Liver (tissue), 9 donors: ENCODE measurements around the gene MICU1. TPM values are rescaled to one million over a fixed set of nuclear protein-coding genes. Genes with fewer than 3 reads are reported as not detected.
"Not testable (repeated sequence)": the region's sequence is repeated elsewhere in the genome, so short reads cannot be mapped to it uniquely, and the experiment has no call there.

ENCODE experiments used
- DNase-seq: peaks from one replicate; pipeline ENCODE4 v3.0.0-alpha.2; 2017; ENCODE audit warnings: low spot score
- H3K27ac ChIP-seq, 2 donors: one replicate each; pipeline ENCODE4 v1.7.0; 2013; ENCODE audit warnings: inconsistent platforms in 2 of 2, low read length in 2 of 2, control low read depth in 1 of 2, low read depth in 1 of 2, mild to moderate bottlenecking in 1 of 2
- H3K27me3 ChIP-seq, 4 donors: one replicate each; pipeline versions ENCODE4 v1.6.1 to v1.7.0; 2013; ENCODE audit warnings: low read length in 3 of 4, inconsistent platforms in 1 of 4, mild to moderate bottlenecking in 1 of 4, moderate library complexity in 1 of 4; ENCODE audit not compliant: control insufficient read depth in 4 of 4, insufficient read depth in 4 of 4
- H3K36me3 ChIP-seq, 4 donors: one replicate each; pipeline versions ENCODE4 v1.6.1 to v1.7.0; 2013; ENCODE audit warnings: low read length in 3 of 4, mild to moderate bottlenecking in 3 of 4, low read depth in 1 of 4, moderate library complexity in 1 of 4; ENCODE audit not compliant: control insufficient read depth in 4 of 4, insufficient read depth in 3 of 4
- H3K4me1 ChIP-seq, 4 donors: one replicate each; pipeline versions ENCODE4 v1.6.1 to v1.7.0; 2013; ENCODE audit warnings: low read length in 3 of 4, mild to moderate bottlenecking in 3 of 4, moderate library complexity in 1 of 4; ENCODE audit not compliant: control insufficient read depth in 4 of 4, insufficient read depth in 4 of 4
- H3K4me3 ChIP-seq, 3 donors: one replicate each; pipeline versions ENCODE4 v1.6.1 to v1.7.0; 2013; ENCODE audit warnings: low read length in 3 of 3, control low read depth in 1 of 3, low read depth in 1 of 3, mild to moderate bottlenecking in 1 of 3
- H3K9ac ChIP-seq, 2 donors: one replicate each; pipeline ENCODE4 v1.7.0; 2013; ENCODE audit warnings: low read length in 2 of 2, mild to moderate bottlenecking in 2 of 2, moderate library complexity in 2 of 2, control low read depth in 1 of 2, low read depth in 1 of 2
- H3K9me3 ChIP-seq, 4 donors: one replicate each; pipeline versions ENCODE4 v1.6.1 to v1.7.0; 2013; ENCODE audit warnings: low read length in 3 of 4; ENCODE audit not compliant: control insufficient read depth in 4 of 4
- EGR1 ChIP-seq, 2 donors: IDR thresholded peaks; 2 replicates each; pipeline ENCODE4 v1.6.1; 2016 to 2018; ENCODE audit warnings: antibody characterized with exemption in 2 of 2, low read depth in 2 of 2
- FOXA1 ChIP-seq: IDR thresholded peaks from 2 replicates; pipeline ENCODE4 v1.6.1; 2016; ENCODE audit warnings: antibody characterized with exemption
- FOXA2 ChIP-seq: IDR thresholded peaks from 2 replicates; pipeline ENCODE4 v1.6.1; 2016; ENCODE audit warnings: antibody characterized with exemption
- GABPA ChIP-seq, 2 donors: IDR thresholded peaks in 1 of 2; conservative IDR thresholded peaks in 1 of 2; 2 replicates each; pipeline ENCODE4 v1.6.1; 2016; ENCODE audit warnings: antibody characterized with exemption in 2 of 2, mild to moderate bottlenecking in 1 of 2, moderate library complexity in 1 of 2
- HNF4A ChIP-seq, 2 donors: conservative IDR thresholded peaks; 2 replicates each; pipeline ENCODE4 v1.6.1; 2016; ENCODE audit warnings: antibody characterized with exemption in 2 of 2, mild to moderate bottlenecking in 2 of 2
- HNF4G ChIP-seq: IDR thresholded peaks from 2 replicates; pipeline ENCODE4 v1.6.1; 2016; ENCODE audit warnings: antibody characterized with exemption
- JUND ChIP-seq, 2 donors: IDR thresholded peaks; 2 replicates each; pipeline ENCODE4 v1.6.1; 2016; ENCODE audit warnings: antibody characterized with exemption in 2 of 2
- NR2F2 ChIP-seq: IDR thresholded peaks from 2 replicates; pipeline ENCODE4 v1.6.1; 2016; ENCODE audit warnings: antibody characterized with exemption
- RXRA ChIP-seq, 2 donors: IDR thresholded peaks; 2 replicates each; pipeline ENCODE4 v1.6.1; 2017 to 2018; ENCODE audit warnings: antibody characterized with exemption in 2 of 2, mild to moderate bottlenecking in 1 of 2
- SP1 ChIP-seq: IDR thresholded peaks from 2 replicates; pipeline ENCODE4 v1.6.1; 2018; ENCODE audit warnings: antibody characterized with exemption, mild to moderate bottlenecking
- TAF1 ChIP-seq: conservative IDR thresholded peaks from 2 replicates; pipeline ENCODE4 v1.6.1; 2016; ENCODE audit warnings: antibody characterized with exemption, mild to moderate bottlenecking
- YY1 ChIP-seq: IDR thresholded peaks from 2 replicates; pipeline ENCODE4 v1.6.1; 2016; ENCODE audit warnings: antibody characterized with exemption, mild to moderate bottlenecking
- ZBTB33 ChIP-seq: IDR thresholded peaks from 2 replicates; pipeline ENCODE4 v1.6.1; 2016; ENCODE audit warnings: antibody characterized with exemption
- WGBS: extraction: QIAGEN DNeasy Blood & Tissue Kit; methylation state at CpG from one replicate; pipeline ENCODE4 v1.1.7; 2013; 5-methylcytosine and 5-hydroxymethylcytosine counted together
- polyA plus RNA-seq, 2 donors: library from polyadenylated mRNA; stranded (reverse) in 1 of 2; unstranded in 1 of 2; fragments of 200-250 nt in 1 of 2; fragments of >200 nt in 1 of 2; fragmentation: Nextera tagmentation in 1 of 2; extraction: Ambion mirVana in 1 of 2; gene quantifications; one replicate each; pipeline versions ENCODE4 v1.2.1 to v1.2.3, GENCODE V29; 2013 to 2015
- total RNA-seq, 2 donors: library from RNA; depleted of rRNA; stranded (reverse); fragments of >200 nt; gene quantifications; one replicate each; pipeline ENCODE4 v1.2.3, GENCODE V29; 2014
- TF ChIP-seq, protein P1 (sequence below): fragments of 150-350 bp; IDR thresholded peaks from 2 replicates; pipeline ENCODE4 v1.5.1; 2017; ENCODE audit warnings: improper control_type of control experiment, low read depth, low read length; ENCODE audit not compliant: missing input control
- TF ChIP-seq, protein P2 (sequence below): IDR thresholded peaks from 2 replicates; pipeline ENCODE4 v1.6.1; 2016; ENCODE audit warnings: antibody characterized with exemption
- TF ChIP-seq, protein P3 (sequence below): IDR thresholded peaks from 2 replicates; pipeline ENCODE4 v1.6.1; 2016; ENCODE audit warnings: antibody characterized with exemption
- TF ChIP-seq, protein P4 (sequence below): IDR thresholded peaks from 2 replicates; pipeline ENCODE4 v1.6.1; 2016; ENCODE audit warnings: antibody characterized with exemption, mild to moderate bottlenecking
- donor health status: healthy.
- donor health status: healthy.
- donor health status: healthy.
- donor health status: healthy.
- donor health status: healthy.

MICU1 gene
- total and polyA plus RNA-seq, 4 donors, result 26.4 to 47.4 (median 32.1) TPM

DNA sequence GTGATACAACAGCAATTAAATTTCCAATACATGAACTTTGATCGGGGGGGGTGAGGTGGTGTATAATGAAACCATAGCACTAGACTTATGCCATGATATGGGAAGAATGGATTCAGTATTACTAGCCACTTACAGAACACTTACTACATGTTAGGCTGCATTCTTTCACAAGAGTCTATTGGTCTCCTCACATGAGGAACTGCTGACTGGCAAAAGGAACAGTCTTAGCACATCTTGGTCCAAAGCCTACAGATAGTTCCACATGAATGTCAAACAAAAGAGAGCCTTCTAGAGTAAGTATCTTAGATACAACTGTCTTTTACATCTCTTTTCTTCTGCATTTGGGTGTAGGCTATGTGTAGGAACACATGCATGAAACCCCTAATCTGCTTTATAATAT is 155.2 kb downstream of the MICU1 start:
- Histone ChIP-seq H3K27ac (no peak overlapping the region), H3K4me3 (no peak overlapping the region), H3K9ac (no peak overlapping the region), H3K36me3 (peaks cover 1 to 57% (median 42%) of the 10 kb centered on the region in 4 donors), H3K9me3 (no peaks in the 10 kb centered on the region), H3K27me3 (no peaks in the 10 kb centered on the region), H3K4me1 (no peaks in the 10 kb centered on the region)
- WGBS, result 84% methylated on average over 1 of the region's 1 CpG
- DNase-seq, result no peak
- TF ChIP-seq JUND (IDR thresholded peaks at IDR 0.05) (no peak), SP1 (no peak), TAF1 (no peak), FOXA2 (no peak), YY1 (no peak), FOXA1 (no peak), GABPA (IDR thresholded peaks at IDR 0.05 in 1 of 2, conservative IDR thresholded peaks at IDR 0.05 in 1 of 2) (no peak), EGR1 (IDR thresholded peaks at IDR 0.05; ENCODE audit: low read depth in 2 of 2) (no peak), ZBTB33 (no peak), NR2F2 (no peak), HNF4G (no peak), RXRA (IDR thresholded peaks at IDR 0.05) (no peak), HNF4A (conservative IDR thresholded peaks at IDR 0.05) (no peak)
- TF ChIP-seq, protein P1, sequence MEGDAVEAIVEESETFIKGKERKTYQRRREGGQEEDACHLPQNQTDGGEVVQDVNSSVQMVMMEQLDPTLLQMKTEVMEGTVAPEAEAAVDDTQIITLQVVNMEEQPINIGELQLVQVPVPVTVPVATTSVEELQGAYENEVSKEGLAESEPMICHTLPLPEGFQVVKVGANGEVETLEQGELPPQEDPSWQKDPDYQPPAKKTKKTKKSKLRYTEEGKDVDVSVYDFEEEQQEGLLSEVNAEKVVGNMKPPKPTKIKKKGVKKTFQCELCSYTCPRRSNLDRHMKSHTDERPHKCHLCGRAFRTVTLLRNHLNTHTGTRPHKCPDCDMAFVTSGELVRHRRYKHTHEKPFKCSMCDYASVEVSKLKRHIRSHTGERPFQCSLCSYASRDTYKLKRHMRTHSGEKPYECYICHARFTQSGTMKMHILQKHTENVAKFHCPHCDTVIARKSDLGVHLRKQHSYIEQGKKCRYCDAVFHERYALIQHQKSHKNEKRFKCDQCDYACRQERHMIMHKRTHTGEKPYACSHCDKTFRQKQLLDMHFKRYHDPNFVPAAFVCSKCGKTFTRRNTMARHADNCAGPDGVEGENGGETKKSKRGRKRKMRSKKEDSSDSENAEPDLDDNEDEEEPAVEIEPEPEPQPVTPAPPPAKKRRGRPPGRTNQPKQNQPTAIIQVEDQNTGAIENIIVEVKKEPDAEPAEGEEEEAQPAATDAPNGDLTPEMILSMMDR, result no peak
- TF ChIP-seq, protein P2, sequence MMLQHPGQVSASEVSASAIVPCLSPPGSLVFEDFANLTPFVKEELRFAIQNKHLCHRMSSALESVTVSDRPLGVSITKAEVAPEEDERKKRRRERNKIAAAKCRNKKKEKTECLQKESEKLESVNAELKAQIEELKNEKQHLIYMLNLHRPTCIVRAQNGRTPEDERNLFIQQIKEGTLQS, result no peak
- TF ChIP-seq, protein P3, sequence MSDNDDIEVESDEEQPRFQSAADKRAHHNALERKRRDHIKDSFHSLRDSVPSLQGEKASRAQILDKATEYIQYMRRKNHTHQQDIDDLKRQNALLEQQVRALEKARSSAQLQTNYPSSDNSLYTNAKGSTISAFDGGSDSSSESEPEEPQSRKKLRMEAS, result no peak
- TF ChIP-seq, protein P4, sequence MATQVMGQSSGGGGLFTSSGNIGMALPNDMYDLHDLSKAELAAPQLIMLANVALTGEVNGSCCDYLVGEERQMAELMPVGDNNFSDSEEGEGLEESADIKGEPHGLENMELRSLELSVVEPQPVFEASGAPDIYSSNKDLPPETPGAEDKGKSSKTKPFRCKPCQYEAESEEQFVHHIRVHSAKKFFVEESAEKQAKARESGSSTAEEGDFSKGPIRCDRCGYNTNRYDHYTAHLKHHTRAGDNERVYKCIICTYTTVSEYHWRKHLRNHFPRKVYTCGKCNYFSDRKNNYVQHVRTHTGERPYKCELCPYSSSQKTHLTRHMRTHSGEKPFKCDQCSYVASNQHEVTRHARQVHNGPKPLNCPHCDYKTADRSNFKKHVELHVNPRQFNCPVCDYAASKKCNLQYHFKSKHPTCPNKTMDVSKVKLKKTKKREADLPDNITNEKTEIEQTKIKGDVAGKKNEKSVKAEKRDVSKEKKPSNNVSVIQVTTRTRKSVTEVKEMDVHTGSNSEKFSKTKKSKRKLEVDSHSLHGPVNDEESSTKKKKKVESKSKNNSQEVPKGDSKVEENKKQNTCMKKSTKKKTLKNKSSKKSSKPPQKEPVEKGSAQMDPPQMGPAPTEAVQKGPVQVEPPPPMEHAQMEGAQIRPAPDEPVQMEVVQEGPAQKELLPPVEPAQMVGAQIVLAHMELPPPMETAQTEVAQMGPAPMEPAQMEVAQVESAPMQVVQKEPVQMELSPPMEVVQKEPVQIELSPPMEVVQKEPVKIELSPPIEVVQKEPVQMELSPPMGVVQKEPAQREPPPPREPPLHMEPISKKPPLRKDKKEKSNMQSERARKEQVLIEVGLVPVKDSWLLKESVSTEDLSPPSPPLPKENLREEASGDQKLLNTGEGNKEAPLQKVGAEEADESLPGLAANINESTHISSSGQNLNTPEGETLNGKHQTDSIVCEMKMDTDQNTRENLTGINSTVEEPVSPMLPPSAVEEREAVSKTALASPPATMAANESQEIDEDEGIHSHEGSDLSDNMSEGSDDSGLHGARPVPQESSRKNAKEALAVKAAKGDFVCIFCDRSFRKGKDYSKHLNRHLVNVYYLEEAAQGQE, result no peak

DNA sequence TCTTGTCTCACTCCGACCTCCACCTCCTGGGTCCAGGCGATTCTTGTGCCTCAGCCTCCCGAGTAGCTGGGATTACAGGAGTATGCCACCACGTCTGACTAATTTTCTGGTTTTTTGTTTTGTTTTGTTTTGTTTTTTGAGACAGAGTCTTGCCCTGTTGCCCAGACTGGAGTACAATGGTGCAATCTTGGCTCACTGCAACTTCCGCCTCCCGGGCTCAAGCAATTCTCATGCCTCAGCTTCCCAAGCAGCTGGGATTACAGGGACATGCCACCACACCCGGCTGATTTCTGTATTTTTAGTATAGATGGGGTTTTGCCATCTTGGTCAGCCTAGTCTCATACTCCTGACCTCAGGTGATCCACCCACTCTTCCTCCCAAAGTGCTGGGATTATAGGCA is 158.8 kb downstream of the MICU1 start:
- peaks cover 0 to 40% (median 27%) of the 10 kb centered on the region in 4 donors for H3K36me3 ChIP-seq
- not testable (repeated sequence) for H3K4me3 ChIP-seq, H3K27me3 ChIP-seq, H3K4me1 ChIP-seq, H3K27ac ChIP-seq, H3K9me3 ChIP-seq, H3K9ac ChIP-seq, DNase-seq
- 98% methylated on average over 7 of the region's 7 CpGs for WGBS
